RWPE2 (cell line): ENCODE measurements around the gene NXT1.
"Not testable (repeated sequence)": the region's sequence is repeated elsewhere in the genome, so short reads cannot be mapped to it uniquely, and the experiment has no call there.

Experiments
- ATAC-seq: fragments of 200-7000 bp; cut with Tn5 transposase; 3 replicates; pipeline ENCODE4 v1.9.1; 2021; ENCODE audit warnings: low read depth
- DNase-seq: peaks from one replicate; pipeline ENCODE4 v3.0.0-alpha.2; 2020; ENCODE audit warnings: low spot score
- H3K27ac ChIP-seq: fragments of 450-650 bp; 2 replicates; pipeline ENCODE4 v1.5.1; 2017; ENCODE audit warnings: mild to moderate bottlenecking; ENCODE audit not compliant: poor library complexity, severe bottlenecking
- H3K27me3 ChIP-seq: fragments of 250-450 bp; sonication (Bioruptor Pico); 2 replicates; pipeline ENCODE4 v1.5.1; 2021; ENCODE audit warnings: mild to moderate bottlenecking, moderate library complexity; ENCODE audit not compliant: insufficient read depth, poor library complexity, severe bottlenecking
- H3K36me3 ChIP-seq: fragments of 250-450 bp; sonication (Bioruptor Pico); 2 replicates; pipeline ENCODE4 v1.5.1; 2020; ENCODE audit warnings: low read depth, mild to moderate bottlenecking, moderate library complexity
- H3K4me1 ChIP-seq: fragments of 250-450 bp; sonication (Bioruptor Pico); 2 replicates; pipeline ENCODE4 v1.5.1; 2021; ENCODE audit warnings: mild to moderate bottlenecking, moderate library complexity; ENCODE audit not compliant: insufficient read depth, poor library complexity, severe bottlenecking
- H3K4me3 ChIP-seq: fragments of 250-450 bp; sonication (Bioruptor Pico); 2 replicates; pipeline ENCODE4 v1.5.1; 2021; ENCODE audit warnings: mild to moderate bottlenecking, moderate library complexity; ENCODE audit not compliant: severe bottlenecking
- H3K9me3 ChIP-seq: fragments of 250-450 bp; sonication (Bioruptor Pico); 2 replicates; pipeline ENCODE4 v1.5.1; 2021; ENCODE audit warnings: mild to moderate bottlenecking, moderate library complexity; ENCODE audit not compliant: severe bottlenecking
- TF ChIP-seq, protein P1 (sequence below): fragments of 450-650 bp; IDR thresholded peaks from one replicate; pipeline ENCODE4 v1.5.1; 2017; ENCODE audit warnings: mild to moderate bottlenecking, moderate library complexity; ENCODE audit not compliant: poor library complexity, severe bottlenecking

NXT1 gene

DNA sequence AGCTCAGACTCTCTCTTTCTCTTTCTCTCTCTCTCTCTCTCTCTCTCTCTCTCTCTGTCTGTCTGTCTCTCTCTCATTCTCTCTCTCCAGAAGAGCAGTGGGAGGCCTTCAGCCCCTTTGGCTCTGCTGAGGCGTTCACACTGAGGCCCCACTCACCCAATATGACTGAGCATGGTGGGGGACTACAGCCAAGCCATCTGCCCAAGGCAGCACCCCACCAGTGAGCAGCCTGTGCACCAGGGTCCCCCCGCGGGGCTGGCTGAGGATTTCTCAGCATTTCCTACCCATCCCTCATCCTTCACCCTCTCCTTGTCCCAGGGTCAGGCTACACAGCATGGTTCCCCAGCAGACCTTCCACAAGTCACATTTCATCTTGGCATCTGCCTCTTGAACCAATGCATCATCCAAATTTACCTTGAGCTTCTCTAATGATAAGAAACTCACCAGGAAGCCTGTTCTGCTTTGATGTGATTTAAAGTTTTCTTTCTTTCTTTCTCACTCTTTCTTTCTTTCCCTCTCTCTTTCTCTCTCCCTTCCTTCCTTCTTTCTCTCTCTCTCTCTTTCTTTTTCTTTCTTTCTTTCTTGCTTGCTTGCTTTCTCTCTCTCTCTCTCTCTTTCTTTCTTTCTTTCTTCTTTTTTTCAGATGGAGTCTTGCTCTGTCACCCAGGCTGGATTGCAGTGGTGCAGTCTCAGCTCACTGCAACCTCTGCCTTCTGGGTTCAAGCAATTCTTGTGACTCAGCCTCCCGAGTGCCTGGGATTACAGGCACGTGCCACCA, 47.1 kb upstream of the NXT1 start:
- no peak for ATAC-seq
- H3K27me3 ChIP-seq: no peaks in the 10 kb centered on the region
- DNase-seq: no peak
- H3K4me1 ChIP-seq: no peaks in the 10 kb centered on the region
- H3K27ac ChIP-seq: no peak overlapping the region
- TF ChIP-seq, protein P1, sequence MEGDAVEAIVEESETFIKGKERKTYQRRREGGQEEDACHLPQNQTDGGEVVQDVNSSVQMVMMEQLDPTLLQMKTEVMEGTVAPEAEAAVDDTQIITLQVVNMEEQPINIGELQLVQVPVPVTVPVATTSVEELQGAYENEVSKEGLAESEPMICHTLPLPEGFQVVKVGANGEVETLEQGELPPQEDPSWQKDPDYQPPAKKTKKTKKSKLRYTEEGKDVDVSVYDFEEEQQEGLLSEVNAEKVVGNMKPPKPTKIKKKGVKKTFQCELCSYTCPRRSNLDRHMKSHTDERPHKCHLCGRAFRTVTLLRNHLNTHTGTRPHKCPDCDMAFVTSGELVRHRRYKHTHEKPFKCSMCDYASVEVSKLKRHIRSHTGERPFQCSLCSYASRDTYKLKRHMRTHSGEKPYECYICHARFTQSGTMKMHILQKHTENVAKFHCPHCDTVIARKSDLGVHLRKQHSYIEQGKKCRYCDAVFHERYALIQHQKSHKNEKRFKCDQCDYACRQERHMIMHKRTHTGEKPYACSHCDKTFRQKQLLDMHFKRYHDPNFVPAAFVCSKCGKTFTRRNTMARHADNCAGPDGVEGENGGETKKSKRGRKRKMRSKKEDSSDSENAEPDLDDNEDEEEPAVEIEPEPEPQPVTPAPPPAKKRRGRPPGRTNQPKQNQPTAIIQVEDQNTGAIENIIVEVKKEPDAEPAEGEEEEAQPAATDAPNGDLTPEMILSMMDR: no peak
- H3K4me3 ChIP-seq: no peak overlapping the region
- no peaks in the 10 kb centered on the region for H3K36me3 ChIP-seq
- no peaks in the 10 kb centered on the region for H3K9me3 ChIP-seq

DNA sequence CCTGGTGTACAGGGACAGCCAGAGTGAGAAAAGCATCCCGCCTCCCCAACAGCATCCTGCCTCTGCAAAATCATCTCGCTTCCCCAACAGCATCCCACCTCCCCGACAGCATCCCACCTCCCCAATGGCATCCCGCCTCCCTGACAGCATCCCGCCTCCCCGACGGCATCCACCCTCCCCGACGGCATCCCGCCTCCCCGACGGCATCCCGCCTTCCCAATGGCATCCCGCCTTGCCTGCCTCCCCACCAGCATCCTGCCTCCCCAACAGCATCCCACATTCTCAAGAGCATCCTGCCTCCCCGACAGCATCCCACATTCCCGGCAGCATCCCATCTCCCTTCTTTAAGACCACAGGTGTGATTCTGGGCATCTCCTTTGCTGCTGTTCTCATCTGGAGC, 46.0 kb upstream of the NXT1 start:
- H3K9me3 ChIP-seq: no peaks in the 10 kb centered on the region
- ATAC-seq (no peak), DNase-seq (no peak)
- H3K4me1 ChIP-seq: no peaks in the 10 kb centered on the region
- no peaks in the 10 kb centered on the region for H3K27me3 ChIP-seq
- no peaks in the 10 kb centered on the region for H3K36me3 ChIP-seq
- no peak overlapping the region for H3K27ac ChIP-seq
- no peak overlapping the region for H3K4me3 ChIP-seq
- TF ChIP-seq, protein P1: no peak

DNA sequence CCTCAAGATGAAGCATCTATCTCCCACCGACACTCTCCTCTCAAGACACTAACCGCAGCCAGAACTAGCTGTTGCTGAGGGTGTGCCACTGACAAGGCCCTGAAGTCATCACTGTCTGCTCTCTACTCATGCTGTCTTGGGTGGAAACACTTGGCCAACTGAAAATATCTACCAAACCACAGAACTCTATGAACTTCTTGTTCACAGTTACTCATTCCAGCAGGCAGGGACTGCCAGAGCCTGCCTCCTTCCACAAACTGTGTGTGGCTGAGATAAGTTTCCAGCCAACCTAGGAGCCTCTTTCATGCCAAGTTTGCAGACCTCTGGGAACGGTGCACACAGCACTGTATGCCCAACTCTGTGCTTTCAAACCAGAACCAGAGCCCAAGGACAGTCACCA, 45.5 kb upstream of the NXT1 start:
- H3K4me1 ChIP-seq: no peaks in the 10 kb centered on the region
- H3K36me3 ChIP-seq: no peaks in the 10 kb centered on the region
- no peak for DNase-seq
- H3K27ac ChIP-seq: no peak overlapping the region
- ATAC-seq: peak; percentile 66; the same call in 2 of the 3 replicates
- TF ChIP-seq, protein P1: no peak
- H3K27me3 ChIP-seq: no peaks in the 10 kb centered on the region
- no peak overlapping the region for H3K4me3 ChIP-seq
- H3K9me3 ChIP-seq: no peaks in the 10 kb centered on the region

DNA sequence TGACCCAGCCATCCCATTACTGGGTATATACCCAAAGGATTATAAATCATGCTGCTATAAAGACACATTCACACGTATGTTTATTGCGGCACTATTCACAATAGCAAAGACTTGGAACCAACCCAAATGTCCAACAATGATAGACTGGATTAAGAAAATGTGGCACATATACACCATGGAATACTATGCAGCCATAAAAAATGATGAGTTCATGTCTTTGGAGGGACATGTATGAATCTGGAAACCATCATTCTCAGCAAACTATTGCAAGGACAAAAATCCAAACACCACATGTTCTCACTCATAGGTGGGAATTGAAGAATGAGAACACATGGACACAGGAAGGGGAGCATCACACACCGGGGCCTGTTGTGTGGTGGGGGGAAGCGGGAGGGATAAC, 43.2 kb upstream of the NXT1 start:
- H3K36me3 ChIP-seq, H3K9me3 ChIP-seq, ATAC-seq, H3K4me3 ChIP-seq, H3K27me3 ChIP-seq, H3K27ac ChIP-seq, H3K4me1 ChIP-seq, DNase-seq: not testable (repeated sequence)

DNA sequence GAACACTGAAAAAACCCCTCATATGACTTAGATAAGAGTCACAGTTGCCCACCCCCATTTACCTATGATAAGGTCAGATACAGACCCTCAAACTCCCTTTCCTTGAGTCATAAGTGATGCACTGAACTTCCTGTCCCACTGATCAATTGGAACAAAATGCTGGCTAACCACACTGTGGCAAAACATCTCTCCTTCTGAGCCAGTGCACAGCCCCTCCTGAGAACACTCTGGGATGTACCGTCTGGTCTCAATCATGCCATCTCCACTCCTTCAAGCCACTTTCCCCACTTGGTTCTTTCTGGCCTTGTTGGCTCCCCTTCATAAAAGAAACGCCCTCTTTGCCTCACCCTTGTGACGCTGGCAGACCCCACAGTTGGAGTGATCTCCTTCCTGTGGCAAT, 42.6 kb upstream of the NXT1 start:
- H3K36me3 ChIP-seq: no peaks in the 10 kb centered on the region
- H3K9me3 ChIP-seq: no peaks in the 10 kb centered on the region
- H3K27ac ChIP-seq: no peak overlapping the region
- ATAC-seq (no peak), DNase-seq (no peak)
- no peaks in the 10 kb centered on the region for H3K4me1 ChIP-seq
- H3K4me3 ChIP-seq: no peak overlapping the region
- TF ChIP-seq, protein P1: no peak
- H3K27me3 ChIP-seq: no peaks in the 10 kb centered on the region
